OCI-LY1 (cell line): Measurements from ENCODE around the gene EML6.
A peak's percentile ranks its signal among the peaks of the same experiment; 100 is the strongest.

Experiments
- H2AFZ ChIP-seq: fragments of 200-600 bp; sonication (generic), shearing (Covaris generic); 2 replicates; pipeline ENCODE4 v1.6.0; 2014; ENCODE audit warnings: antibody characterized with exemption, mild to moderate bottlenecking, low read length
- H3F3A ChIP-seq: fragments of 200-600 bp; sonication (generic), shearing (Covaris generic); 2 replicates; pipeline ENCODE4 v1.6.0; 2014; ENCODE audit warnings: mild to moderate bottlenecking, antibody characterized with exemption, low read length, moderate library complexity; ENCODE audit not compliant: insufficient read depth
- H3K27ac ChIP-seq: fragments of 200-600 bp; sonication (generic); 2 replicates; pipeline ENCODE4 v1.5.1; 2014; ENCODE audit warnings: low read length, mixed run types, mild to moderate bottlenecking, low read depth; ENCODE audit not compliant: poor library complexity, severe bottlenecking
- H3K27me3 ChIP-seq: fragments of 200-600 bp; sonication (generic); 2 replicates; pipeline ENCODE4 v1.6.0; 2014; ENCODE audit warnings: antibody characterized with exemption, mild to moderate bottlenecking, low read length, moderate library complexity; ENCODE audit not compliant: insufficient read depth
- H3K36me3 ChIP-seq: fragments of 200-600 bp; sonication (generic); 2 replicates; pipeline ENCODE4 v1.6.1; 2014; ENCODE audit warnings: mild to moderate bottlenecking, antibody characterized with exemption, low read length, moderate library complexity, mixed read lengths; ENCODE audit not compliant: insufficient read depth
- H3K4me1 ChIP-seq: fragments of 200-600 bp; sonication (generic); 2 replicates; pipeline ENCODE4 v1.5.1; 2014; ENCODE audit warnings: mild to moderate bottlenecking, low read length, moderate library complexity; ENCODE audit not compliant: insufficient read depth, severe bottlenecking
- H3K4me2 ChIP-seq: fragments of 200-600 bp; sonication (generic), shearing (Covaris generic); 2 replicates; pipeline ENCODE4 v1.6.1; 2014; ENCODE audit warnings: low read length
- H3K4me3 ChIP-seq: fragments of 200-600 bp; sonication (generic); 2 replicates; pipeline ENCODE4 v1.5.1; 2014; ENCODE audit warnings: low read length, low read depth, mild to moderate bottlenecking, mixed read lengths; ENCODE audit not compliant: poor library complexity, severe bottlenecking
- H3K79me2 ChIP-seq: fragments of 200-600 bp; shearing (Covaris generic); 2 replicates; pipeline ENCODE4 v1.6.1; 2016; ENCODE audit warnings: mixed run types, low read length, mixed read lengths; ENCODE audit not compliant: insufficient read depth
- H3K9ac ChIP-seq: fragments of 200-600 bp; sonication (generic), shearing (Covaris generic); 2 replicates; pipeline ENCODE4 v1.6.1; 2014; ENCODE audit warnings: mild to moderate bottlenecking, low read length, mixed read lengths
- H3K9me2 ChIP-seq: fragments of 200-600 bp; sonication (generic), shearing (Covaris generic); 2 replicates; pipeline ENCODE4 v1.6.1; 2014; ENCODE audit warnings: low read depth, mild to moderate bottlenecking, low read length, mixed read lengths
- H3K9me3 ChIP-seq: fragments of 200-600 bp; shearing (Covaris generic); 2 replicates; pipeline ENCODE4 v1.6.1; 2014; ENCODE audit warnings: low read length, mixed read lengths
- H4K20me1 ChIP-seq: fragments of 200-600 bp; sonication (generic), shearing (Covaris generic); 2 replicates; pipeline ENCODE4 v1.6.0; 2016; ENCODE audit warnings: mild to moderate bottlenecking, low read length; ENCODE audit not compliant: insufficient read depth
- EZH2 ChIP-seq: fragments of 200-600 bp; sonication (generic), shearing (Covaris generic); IDR thresholded peaks from 2 replicates; pipeline ENCODE4 v1.8.0; 2017; ENCODE audit warnings: borderline replicate concordance, mixed run types, mild to moderate bottlenecking, antibody characterized with exemption, low read length, moderate library complexity, mixed read lengths
- TF ChIP-seq, protein P1 (sequence below): fragments of 200-600 bp; sonication (generic), shearing (Covaris generic); IDR thresholded peaks from 2 replicates; pipeline ENCODE4 v1.5.1; 2017; ENCODE audit warnings: mild to moderate bottlenecking, antibody characterized with exemption, low read length, moderate library complexity, mixed read lengths

The EML6 gene

DNA sequence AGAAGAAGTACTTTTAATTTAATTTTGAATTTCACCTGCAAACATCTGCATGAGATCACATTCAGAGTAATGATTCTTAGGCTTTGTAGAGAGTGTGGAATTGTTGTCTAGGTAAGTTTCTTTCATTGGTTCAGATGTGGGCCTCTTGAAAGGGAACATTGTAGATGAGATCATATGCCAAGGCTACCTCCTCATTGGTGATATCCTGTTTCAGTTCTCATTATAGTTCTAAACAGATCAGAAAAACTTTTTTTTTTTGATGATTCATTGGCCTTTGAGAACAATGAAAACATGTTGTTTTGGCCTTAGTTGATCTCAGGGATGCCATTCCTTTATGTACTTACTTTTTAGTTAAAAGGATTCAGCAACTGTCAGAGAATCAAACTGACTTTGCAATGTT is 44.5 kb downstream of the EML6 start:
- Histone ChIP-seq H3K4me2 (peak overlapping the region; percentile 29), H3F3A (no peaks in the 10 kb centered on the region), H3K36me3 (peaks cover 6% of the 10 kb centered on the region; the same call in 1 of the 2 replicates), H3K9me2 (no peaks in the 10 kb centered on the region), H3K79me2 (peaks cover 3% of the 10 kb centered on the region; the same call in 1 of the 2 replicates), H4K20me1 (no peaks in the 10 kb centered on the region), H2AFZ (no peak overlapping the region), H3K4me1 (peaks cover 31% of the 10 kb centered on the region), H3K4me3 (no peak overlapping the region), H3K9me3 (no peaks in the 10 kb centered on the region), H3K27me3 (no peaks in the 10 kb centered on the region), H3K9ac (no peak overlapping the region), H3K27ac (peak overlapping the region; percentile 64)
- no peak for TF ChIP-seq EZH2
- TF ChIP-seq, protein P1, sequence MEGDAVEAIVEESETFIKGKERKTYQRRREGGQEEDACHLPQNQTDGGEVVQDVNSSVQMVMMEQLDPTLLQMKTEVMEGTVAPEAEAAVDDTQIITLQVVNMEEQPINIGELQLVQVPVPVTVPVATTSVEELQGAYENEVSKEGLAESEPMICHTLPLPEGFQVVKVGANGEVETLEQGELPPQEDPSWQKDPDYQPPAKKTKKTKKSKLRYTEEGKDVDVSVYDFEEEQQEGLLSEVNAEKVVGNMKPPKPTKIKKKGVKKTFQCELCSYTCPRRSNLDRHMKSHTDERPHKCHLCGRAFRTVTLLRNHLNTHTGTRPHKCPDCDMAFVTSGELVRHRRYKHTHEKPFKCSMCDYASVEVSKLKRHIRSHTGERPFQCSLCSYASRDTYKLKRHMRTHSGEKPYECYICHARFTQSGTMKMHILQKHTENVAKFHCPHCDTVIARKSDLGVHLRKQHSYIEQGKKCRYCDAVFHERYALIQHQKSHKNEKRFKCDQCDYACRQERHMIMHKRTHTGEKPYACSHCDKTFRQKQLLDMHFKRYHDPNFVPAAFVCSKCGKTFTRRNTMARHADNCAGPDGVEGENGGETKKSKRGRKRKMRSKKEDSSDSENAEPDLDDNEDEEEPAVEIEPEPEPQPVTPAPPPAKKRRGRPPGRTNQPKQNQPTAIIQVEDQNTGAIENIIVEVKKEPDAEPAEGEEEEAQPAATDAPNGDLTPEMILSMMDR, result no peak

DNA sequence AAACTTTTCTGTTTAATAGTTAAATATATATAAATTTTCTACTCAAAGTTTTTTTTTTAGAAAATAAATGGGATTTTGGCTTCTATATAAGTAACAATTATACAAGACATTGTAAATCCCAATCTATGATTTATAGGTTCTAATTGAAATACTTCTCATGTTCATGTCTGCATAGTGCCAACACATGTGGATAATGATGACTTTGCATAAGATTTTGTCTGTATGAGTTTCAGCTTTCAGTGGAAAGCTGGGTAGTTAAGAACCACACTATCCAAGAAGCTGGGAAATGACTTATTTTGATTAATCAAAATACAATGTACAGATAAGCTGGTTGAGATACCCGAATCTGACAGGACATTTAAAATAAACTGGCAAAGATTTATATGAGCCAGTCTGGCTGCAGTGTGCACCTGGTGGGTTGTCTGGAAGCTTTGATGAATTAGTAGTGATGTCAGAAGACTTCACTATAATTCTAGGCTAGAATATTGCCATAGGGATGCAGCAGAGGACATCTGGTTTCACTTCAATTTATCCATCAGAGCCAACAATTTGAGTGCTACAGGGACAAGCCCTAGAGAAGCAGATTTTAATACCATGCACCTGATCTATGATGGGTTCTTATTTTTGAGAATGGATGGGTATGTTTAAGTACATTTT is 45.4 kb downstream of the EML6 start:
- Histone ChIP-seq H3K27me3 (no peaks in the 10 kb centered on the region), H3K4me2 (no peak overlapping the region), H3K79me2 (peaks cover 3% of the 10 kb centered on the region; the same call in 1 of the 2 replicates), H3K36me3 (peaks cover 10% of the 10 kb centered on the region), H2AFZ (no peak overlapping the region), H4K20me1 (no peaks in the 10 kb centered on the region), H3F3A (no peaks in the 10 kb centered on the region), H3K9me3 (no peaks in the 10 kb centered on the region), H3K4me1 (peaks cover 31% of the 10 kb centered on the region), H3K9ac (no peak overlapping the region), H3K9me2 (no peaks in the 10 kb centered on the region), H3K27ac (peak overlapping the region; percentile 64), H3K4me3 (no peak overlapping the region)
- TF ChIP-seq EZH2, result no peak
- TF ChIP-seq, protein P1, result no peak

DNA sequence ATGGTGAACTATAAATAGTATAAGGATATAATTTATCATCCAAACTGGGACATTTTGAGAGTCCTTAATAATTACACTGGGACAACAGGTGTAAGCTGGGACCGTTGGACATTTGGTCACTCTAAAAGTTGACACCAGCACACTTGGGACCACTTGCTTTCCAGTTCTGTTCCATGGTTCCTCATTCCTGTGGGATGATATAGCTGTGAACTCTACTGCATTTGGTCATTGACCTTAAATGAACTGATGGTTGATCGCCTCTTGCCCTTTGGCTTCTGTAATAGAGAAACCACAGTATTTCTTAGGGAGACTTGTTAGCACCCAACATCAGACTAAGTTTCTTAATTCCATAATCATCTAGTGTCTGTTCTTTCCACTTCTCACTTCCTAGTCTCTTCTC is 46.7 kb downstream of the EML6 start:
- no peaks in the 10 kb centered on the region for H3K27me3 ChIP-seq
- H3K36me3 ChIP-seq, result peaks cover 22% of the 10 kb centered on the region
- peaks cover 3% of the 10 kb centered on the region; the same call in 1 of the 2 replicates for H3K79me2 ChIP-seq
- no peak overlapping the region for H3K27ac ChIP-seq
- H2AFZ ChIP-seq, result no peak overlapping the region
- H3K9me2 ChIP-seq, result no peaks in the 10 kb centered on the region
- H3F3A ChIP-seq, result no peaks in the 10 kb centered on the region
- no peak overlapping the region for H3K9ac ChIP-seq
- TF ChIP-seq, protein P1, result no peak
- no peak for TF ChIP-seq EZH2
- H3K4me3 ChIP-seq, result no peak overlapping the region
- H3K9me3 ChIP-seq, result peaks cover 3% of the 10 kb centered on the region
- peaks cover 31% of the 10 kb centered on the region for H3K4me1 ChIP-seq
- no peak overlapping the region for H3K4me2 ChIP-seq
- no peaks in the 10 kb centered on the region for H4K20me1 ChIP-seq
